HL-60 (cell line): ENCODE results near the gene GPHN.
"Not testable (repeated sequence)": the region's sequence is repeated elsewhere in the genome, so short reads cannot be mapped to it uniquely, and the experiment has no call there.

Experiments used
- DNase-seq, 2 experiments: peaks; one replicate each; pipeline ENCODE4 v3.0.0-alpha.2; 2010 to 2020; ENCODE audit warnings: low read depth in 1 of 2, low spot score in 1 of 2
- H3K27ac ChIP-seq: fragments of 250-450 bp; sonication (Bioruptor Pico); replicated peaks from 2 replicates; pipeline ENCODE4 v1.5.1; 2020; ENCODE audit warnings: mild to moderate bottlenecking, moderate library complexity
- H3K27me3 ChIP-seq: fragments of 250-450 bp; sonication (Bioruptor Pico); 2 replicates; pipeline ENCODE4 v1.5.1; 2021; ENCODE audit warnings: mild to moderate bottlenecking, moderate library complexity; ENCODE audit not compliant: insufficient read depth, poor library complexity, severe bottlenecking
- H3K4me3 ChIP-seq: replicated peaks from 2 replicates; pipeline ENCODE4 v1.5.1; 2011; ENCODE audit warnings: mild to moderate bottlenecking, control low read depth, low read length; ENCODE audit not compliant: insufficient read depth
- GABPA ChIP-seq: IDR thresholded peaks from 2 replicates; pipeline ENCODE4 v1.6.1; 2012; ENCODE audit warnings: low read depth
- POLR2AphosphoS5 ChIP-seq: IDR thresholded peaks from 2 replicates; pipeline ENCODE4 v1.6.1; 2012; ENCODE audit warnings: low read depth
- SPI1 ChIP-seq: IDR thresholded peaks from 2 replicates; pipeline ENCODE4 v1.6.1; 2012; ENCODE audit warnings: low read depth, mild to moderate bottlenecking, borderline replicate concordance
- TF ChIP-seq, protein P1 (sequence below): IDR thresholded peaks from 2 replicates; pipeline ENCODE4 v1.6.1; 2012; ENCODE audit warnings: low read depth; ENCODE audit not compliant: insufficient replicate concordance
- TF ChIP-seq, protein P2 (sequence below): IDR thresholded peaks from one replicate; pipeline ENCODE4 v1.5.1; 2011; ENCODE audit warnings: low read length, control low read depth, inconsistent platforms; ENCODE audit not compliant: insufficient read depth

GPHN gene

DNA sequence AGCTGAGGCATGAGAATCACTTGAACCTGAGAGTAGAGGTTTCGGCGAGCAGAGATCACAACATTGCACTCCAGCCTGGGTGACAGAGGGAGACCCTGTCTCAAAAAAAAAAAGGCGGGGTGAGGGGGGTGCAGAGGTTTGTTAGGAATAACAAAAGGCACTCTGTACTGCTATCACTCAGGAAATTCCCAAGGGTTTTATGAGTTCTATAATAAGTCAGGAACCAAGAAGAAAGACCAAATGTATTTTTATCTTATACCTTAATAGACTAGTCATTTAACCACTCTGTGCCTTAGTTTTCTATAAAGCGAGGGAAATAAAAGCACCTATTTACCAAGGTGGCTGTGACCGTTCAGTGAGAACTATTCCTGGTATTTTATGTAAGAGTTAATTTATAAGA, 319.2 kb downstream of the GPHN start:
- no peaks in the 10 kb centered on the region for H3K27me3 ChIP-seq
- H3K27ac ChIP-seq, result no peak overlapping the region
- no peak overlapping the region for H3K4me3 ChIP-seq
- DNase-seq, result no peak
- TF ChIP-seq, protein P1, sequence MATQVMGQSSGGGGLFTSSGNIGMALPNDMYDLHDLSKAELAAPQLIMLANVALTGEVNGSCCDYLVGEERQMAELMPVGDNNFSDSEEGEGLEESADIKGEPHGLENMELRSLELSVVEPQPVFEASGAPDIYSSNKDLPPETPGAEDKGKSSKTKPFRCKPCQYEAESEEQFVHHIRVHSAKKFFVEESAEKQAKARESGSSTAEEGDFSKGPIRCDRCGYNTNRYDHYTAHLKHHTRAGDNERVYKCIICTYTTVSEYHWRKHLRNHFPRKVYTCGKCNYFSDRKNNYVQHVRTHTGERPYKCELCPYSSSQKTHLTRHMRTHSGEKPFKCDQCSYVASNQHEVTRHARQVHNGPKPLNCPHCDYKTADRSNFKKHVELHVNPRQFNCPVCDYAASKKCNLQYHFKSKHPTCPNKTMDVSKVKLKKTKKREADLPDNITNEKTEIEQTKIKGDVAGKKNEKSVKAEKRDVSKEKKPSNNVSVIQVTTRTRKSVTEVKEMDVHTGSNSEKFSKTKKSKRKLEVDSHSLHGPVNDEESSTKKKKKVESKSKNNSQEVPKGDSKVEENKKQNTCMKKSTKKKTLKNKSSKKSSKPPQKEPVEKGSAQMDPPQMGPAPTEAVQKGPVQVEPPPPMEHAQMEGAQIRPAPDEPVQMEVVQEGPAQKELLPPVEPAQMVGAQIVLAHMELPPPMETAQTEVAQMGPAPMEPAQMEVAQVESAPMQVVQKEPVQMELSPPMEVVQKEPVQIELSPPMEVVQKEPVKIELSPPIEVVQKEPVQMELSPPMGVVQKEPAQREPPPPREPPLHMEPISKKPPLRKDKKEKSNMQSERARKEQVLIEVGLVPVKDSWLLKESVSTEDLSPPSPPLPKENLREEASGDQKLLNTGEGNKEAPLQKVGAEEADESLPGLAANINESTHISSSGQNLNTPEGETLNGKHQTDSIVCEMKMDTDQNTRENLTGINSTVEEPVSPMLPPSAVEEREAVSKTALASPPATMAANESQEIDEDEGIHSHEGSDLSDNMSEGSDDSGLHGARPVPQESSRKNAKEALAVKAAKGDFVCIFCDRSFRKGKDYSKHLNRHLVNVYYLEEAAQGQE, result no peak
- no peak for TF ChIP-seq SPI1
- no peak for TF ChIP-seq GABPA
- TF ChIP-seq, protein P2, sequence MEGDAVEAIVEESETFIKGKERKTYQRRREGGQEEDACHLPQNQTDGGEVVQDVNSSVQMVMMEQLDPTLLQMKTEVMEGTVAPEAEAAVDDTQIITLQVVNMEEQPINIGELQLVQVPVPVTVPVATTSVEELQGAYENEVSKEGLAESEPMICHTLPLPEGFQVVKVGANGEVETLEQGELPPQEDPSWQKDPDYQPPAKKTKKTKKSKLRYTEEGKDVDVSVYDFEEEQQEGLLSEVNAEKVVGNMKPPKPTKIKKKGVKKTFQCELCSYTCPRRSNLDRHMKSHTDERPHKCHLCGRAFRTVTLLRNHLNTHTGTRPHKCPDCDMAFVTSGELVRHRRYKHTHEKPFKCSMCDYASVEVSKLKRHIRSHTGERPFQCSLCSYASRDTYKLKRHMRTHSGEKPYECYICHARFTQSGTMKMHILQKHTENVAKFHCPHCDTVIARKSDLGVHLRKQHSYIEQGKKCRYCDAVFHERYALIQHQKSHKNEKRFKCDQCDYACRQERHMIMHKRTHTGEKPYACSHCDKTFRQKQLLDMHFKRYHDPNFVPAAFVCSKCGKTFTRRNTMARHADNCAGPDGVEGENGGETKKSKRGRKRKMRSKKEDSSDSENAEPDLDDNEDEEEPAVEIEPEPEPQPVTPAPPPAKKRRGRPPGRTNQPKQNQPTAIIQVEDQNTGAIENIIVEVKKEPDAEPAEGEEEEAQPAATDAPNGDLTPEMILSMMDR, result no peak
- no peak for TF ChIP-seq POLR2AphosphoS5

DNA sequence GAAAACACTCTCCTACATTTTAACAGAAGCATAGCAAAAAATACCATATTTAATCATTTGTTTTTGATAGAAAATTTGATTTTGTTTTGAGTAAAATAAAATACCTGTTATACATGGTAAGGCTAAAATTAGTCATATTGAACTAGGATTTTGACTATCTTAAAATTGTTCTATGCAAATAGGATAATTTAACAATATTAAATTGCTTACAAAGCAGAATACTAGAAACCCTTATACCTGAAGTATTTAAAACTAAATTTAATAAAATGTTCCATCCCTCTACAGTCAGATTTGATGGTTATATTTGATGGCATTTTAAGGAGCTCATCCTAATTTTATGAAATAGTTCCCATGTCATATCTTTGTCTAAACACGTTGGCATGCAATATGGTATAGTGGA, 323.2 kb downstream of the GPHN start:
- H3K27ac ChIP-seq, result no peak overlapping the region
- H3K4me3 ChIP-seq, result no peak overlapping the region
- no peak for DNase-seq
- TF ChIP-seq SPI1, result no peak
- TF ChIP-seq POLR2AphosphoS5, result no peak
- TF ChIP-seq, protein P2, result no peak
- TF ChIP-seq GABPA, result no peak
- TF ChIP-seq, protein P1, result no peak
- H3K27me3 ChIP-seq, result no peaks in the 10 kb centered on the region

DNA sequence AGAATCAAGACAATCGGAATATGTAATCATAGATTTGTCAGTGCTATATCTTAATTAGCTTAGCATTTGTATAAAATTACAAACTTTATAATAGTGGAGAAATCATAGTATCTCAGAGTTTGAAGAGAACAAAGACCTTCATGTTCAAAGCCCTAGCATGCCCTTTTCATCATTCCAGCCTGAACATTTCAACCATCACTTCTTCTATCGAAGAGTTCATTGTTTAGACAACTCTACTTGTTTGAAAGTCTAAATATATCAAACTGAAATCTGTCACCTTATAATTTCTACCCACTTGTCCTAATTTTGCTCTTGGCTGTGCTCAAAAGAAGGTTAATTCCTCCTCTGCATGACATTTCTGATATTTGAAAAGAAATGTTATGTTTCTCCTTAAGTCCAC, 325.9 kb downstream of the GPHN start:
- Histone ChIP-seq H3K27me3 (no peaks in the 10 kb centered on the region), H3K27ac (no peak overlapping the region), H3K4me3 (no peak overlapping the region)
- DNase-seq, result no peak
- TF ChIP-seq POLR2AphosphoS5 (no peak), GABPA (no peak), SPI1 (no peak)
- TF ChIP-seq, protein P1, result no peak
- TF ChIP-seq, protein P2, result no peak

DNA sequence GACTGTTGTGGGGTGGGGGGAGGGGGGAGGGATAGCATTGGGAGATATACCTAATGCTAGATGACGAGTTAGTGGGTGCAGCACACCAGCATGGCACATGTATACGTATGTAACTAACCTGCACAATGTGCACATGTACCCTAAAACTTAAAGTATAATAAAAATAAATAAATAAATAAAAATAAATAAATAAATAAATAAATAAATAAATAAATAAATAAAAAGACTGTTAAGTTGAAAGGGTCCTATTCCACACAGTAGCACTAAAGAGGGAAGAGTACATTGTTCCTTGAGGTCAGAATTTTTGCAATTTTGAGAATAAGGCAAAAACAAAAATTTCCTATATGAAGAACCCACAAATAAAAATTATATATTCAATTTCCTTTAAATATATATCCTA, 329.5 kb downstream of the GPHN start:
- H3K27ac ChIP-seq, H3K4me3 ChIP-seq, DNase-seq, H3K27me3 ChIP-seq: not testable (repeated sequence)
